HCT116 (cell line): ENCODE results near the gene RAB3IP. TPM values are rescaled to one million over a fixed set of nuclear protein-coding genes. Genes with fewer than 3 reads are reported as not detected.

ENCODE experiments used
- ATAC-seq: fragments of 200-7000 bp; cut with Tn5 transposase; 2 replicates; pipeline ENCODE4 v1.9.1; 2020; ENCODE audit warnings: mild to moderate bottlenecking, moderate library complexity
- BruUV-seq: library from RNA; stranded (reverse); fragments of 400-500 nt; replicated peaks from 2 replicates; lab custom pipeline; 2021; lab: Mats Ljungman, UMichigan
- CTCF ChIA-PET: fragments of 300-600 bp; sonication (Branson Sonifier 250); formaldehyde crosslinking; loops from one replicate; lab custom pipeline; 2021; ENCODE audit warnings: antibody characterized with exemption; lab: Charles Lee
- POLR2A ChIA-PET: fragments of 300-600, 350-600 bp; sonication (Branson Sonifier 250); formaldehyde crosslinking; loops from one replicate; lab custom pipeline; 2021; ENCODE audit warnings: antibody characterized with exemption; lab: Charles Lee
- RAD21 ChIA-PET, 2 experiments: fragments of 300-600 bp; sonication (Branson Sonifier 250); formaldehyde crosslinking; loops; one replicate each; lab custom pipeline; 2023; ENCODE audit warnings: low total read pairs in 2 of 2; ENCODE audit not compliant: uncharacterized antibody in 2 of 2, unreplicated experiment in 2 of 2, low non-redundant PET in 1 of 2; lab: Charles Lee
- DNase-seq: peaks from one replicate; pipeline ENCODE4 v3.0.0-alpha.2; 2010; ENCODE audit warnings: low read depth, low spot score
- H2AFZ ChIP-seq: fragments of 200-600 bp; shearing (Covaris generic), sonication (generic); 2 replicates; pipeline ENCODE4 v1.6.1; 2017; ENCODE audit warnings: low read depth, mixed run types, mixed read lengths, antibody characterized with exemption, low read length; ENCODE audit not compliant: poor library complexity, severe bottlenecking
- H3K27ac ChIP-seq: 2 replicates; pipeline ENCODE4 v1.5.1; 2012; ENCODE audit warnings: low read depth, low read length
- H3K27me3 ChIP-seq: fragments of 200-600 bp; sonication (generic); 2 replicates; pipeline ENCODE4 v1.6.1; 2016; ENCODE audit warnings: mixed run types, low read length, mixed read lengths; ENCODE audit not compliant: insufficient read depth
- H3K36me3 ChIP-seq, 2 experiments: fragments of 200-500 bp in 1 of 2; fragments of 200-600 bp in 1 of 2; sonication (Bioruptor generic) in 1 of 2; sonication (generic) in 1 of 2; 2 replicates each; pipeline versions ENCODE4 v1.5.1 to v1.6.1; 2014 to 2016; ENCODE audit warnings: low read length in 2 of 2, inconsistent platforms in 1 of 2, mixed read lengths in 1 of 2, mixed run types in 1 of 2; ENCODE audit not compliant: insufficient read depth in 2 of 2, control insufficient read depth in 1 of 2
- H3K4me1 ChIP-seq, 2 experiments: fragments of 200-600 bp in 1 of 2; sonication (generic) in 1 of 2; 2 replicates each; pipeline versions ENCODE4 v1.5.1 to v1.6.1; 2012 to 2017; ENCODE audit warnings: low read length in 2 of 2, inconsistent platforms in 1 of 2, mild to moderate bottlenecking in 1 of 2, mixed read lengths in 1 of 2, mixed run types in 1 of 2, moderate library complexity in 1 of 2; ENCODE audit not compliant: insufficient read depth in 2 of 2, control insufficient read depth in 1 of 2
- H3K4me2 ChIP-seq: fragments of 200-600 bp; sonication (generic); 2 replicates; pipeline ENCODE4 v1.6.1; 2017; ENCODE audit warnings: mixed run types, low read length, mixed read lengths
- H3K4me3 ChIP-seq, 2 experiments: fragments of 200-600 bp in 1 of 2; sonication (generic) in 1 of 2; replicated peaks in 1 of 2; 2 replicates each; pipeline ENCODE4 v1.5.1; 2011 to 2016; ENCODE audit warnings: low read length in 2 of 2, control low read depth in 1 of 2, low read depth in 1 of 2, mild to moderate bottlenecking in 1 of 2, mixed read lengths in 1 of 2, mixed run types in 1 of 2
- H3K79me2 ChIP-seq: fragments of 200-600 bp; sonication (generic); 2 replicates; pipeline ENCODE4 v1.6.1; 2017; ENCODE audit warnings: mild to moderate bottlenecking, mixed run types, low read length, moderate library complexity, mixed read lengths; ENCODE audit not compliant: insufficient read depth
- H3K9ac ChIP-seq: fragments of 200-600 bp; sonication (generic); 2 replicates; pipeline ENCODE4 v1.6.1; 2016; ENCODE audit warnings: low read length, mixed read lengths
- H3K9me2 ChIP-seq: fragments of 200-600 bp; sonication (generic), shearing (Covaris generic); 2 replicates; pipeline ENCODE4 v1.6.1; 2017; ENCODE audit warnings: mixed run types, mild to moderate bottlenecking, moderate library complexity; ENCODE audit not compliant: insufficient read depth
- H3K9me3 ChIP-seq, 2 experiments: fragments of 200-500 bp in 1 of 2; fragments of 200-600 bp in 1 of 2; sonication (Bioruptor generic) in 1 of 2; sonication (generic) in 1 of 2; 2 replicates each; pipeline ENCODE4 v1.6.1; 2014 to 2017; ENCODE audit warnings: low read length in 2 of 2, mixed read lengths in 2 of 2, inconsistent platforms in 1 of 2, low read depth in 1 of 2, mild to moderate bottlenecking in 1 of 2, mixed run types in 1 of 2, moderate library complexity in 1 of 2; ENCODE audit not compliant: control insufficient read depth in 1 of 2, insufficient read depth in 1 of 2
- H4K20me1 ChIP-seq: fragments of 200-600 bp; sonication (generic), shearing (Covaris generic); 2 replicates; pipeline ENCODE4 v1.6.1; 2017; ENCODE audit warnings: mixed run types, mild to moderate bottlenecking, moderate library complexity; ENCODE audit not compliant: insufficient read depth
- ATF3 ChIP-seq: IDR thresholded peaks from 2 replicates; pipeline ENCODE4 v1.6.1; 2012
- CBX3 ChIP-seq: IDR thresholded peaks from 2 replicates; pipeline ENCODE4 v1.6.1; 2012; ENCODE audit warnings: low read depth
- CEBPB ChIP-seq: IDR thresholded peaks from 2 replicates; pipeline ENCODE4 v1.6.1; 2012; ENCODE audit warnings: low read depth
- EGR1 ChIP-seq: IDR thresholded peaks from 2 replicates; pipeline ENCODE4 v1.6.1; 2012; ENCODE audit warnings: low read depth
- EZH2 ChIP-seq: fragments of 200-600 bp; sonication (generic); IDR thresholded peaks from 2 replicates; pipeline ENCODE4 v1.6.1; 2017; ENCODE audit warnings: antibody characterized with exemption, mixed run types
- FOSL1 ChIP-seq: IDR thresholded peaks from 2 replicates; pipeline ENCODE4 v1.6.1; 2012; ENCODE audit warnings: low read depth
- JUND ChIP-seq: IDR thresholded peaks from 2 replicates; pipeline ENCODE4 v1.6.1; 2012
- POLR2A ChIP-seq: IDR thresholded peaks from 2 replicates; pipeline ENCODE4 v1.7.0; 2011; ENCODE audit warnings: borderline replicate concordance; ENCODE audit not compliant: insufficient read depth, insufficient read length; ENCODE audit errors: extremely low read depth
- POLR2AphosphoS5 ChIP-seq: IDR thresholded peaks from 2 replicates; pipeline ENCODE4 v1.6.1; 2011; ENCODE audit warnings: mild to moderate bottlenecking, low read depth, low read length, moderate library complexity
- RAD21 ChIP-seq: IDR thresholded peaks from 2 replicates; pipeline ENCODE4 v1.6.1; 2012; ENCODE audit warnings: low read depth, mild to moderate bottlenecking
- SIN3A ChIP-seq: IDR thresholded peaks from 2 replicates; pipeline ENCODE4 v1.6.1; 2012; ENCODE audit warnings: low read depth
- SP1 ChIP-seq: IDR thresholded peaks from 2 replicates; pipeline ENCODE4 v1.6.1; 2012; ENCODE audit warnings: low read depth
- TCF7L2 ChIP-seq: IDR thresholded peaks from 2 replicates; pipeline ENCODE4 v1.7.0; 2011; ENCODE audit warnings: borderline replicate concordance, inconsistent platforms; ENCODE audit not compliant: insufficient read depth, insufficient read length; ENCODE audit errors: extremely low read depth
- ZFX ChIP-seq: fragments of 450-650 bp; IDR thresholded peaks from 2 replicates; pipeline ENCODE4 v1.6.1; 2017
- ZNF274 ChIP-seq: fragments of 200-500 bp; sonication (Bioruptor generic); IDR thresholded peaks from 2 replicates; pipeline ENCODE4 v1.6.1; 2014; ENCODE audit warnings: mild to moderate bottlenecking, low read depth, low read length, inconsistent platforms
- intact Hi-C: fragments of 100-400 bp; cut with micrococcal nuclease; formaldehyde crosslinking; loops from 2 replicates; pipeline ENCODE4 v1.10.0; 2022
- total RNA-seq: library from RNA; stranded (reverse); gene quantifications from one replicate; pipeline ENCODE4 v1.2.1, GENCODE V29; 2021; ENCODE audit not compliant: unreplicated experiment
- TF ChIP-seq, protein P1 (sequence below): IDR thresholded peaks from 2 replicates; pipeline ENCODE4 v1.6.1; 2012

RAB3IP gene
- total RNA-seq, 1 experiment from 2014 or later, result 31.3 TPM

DNA sequence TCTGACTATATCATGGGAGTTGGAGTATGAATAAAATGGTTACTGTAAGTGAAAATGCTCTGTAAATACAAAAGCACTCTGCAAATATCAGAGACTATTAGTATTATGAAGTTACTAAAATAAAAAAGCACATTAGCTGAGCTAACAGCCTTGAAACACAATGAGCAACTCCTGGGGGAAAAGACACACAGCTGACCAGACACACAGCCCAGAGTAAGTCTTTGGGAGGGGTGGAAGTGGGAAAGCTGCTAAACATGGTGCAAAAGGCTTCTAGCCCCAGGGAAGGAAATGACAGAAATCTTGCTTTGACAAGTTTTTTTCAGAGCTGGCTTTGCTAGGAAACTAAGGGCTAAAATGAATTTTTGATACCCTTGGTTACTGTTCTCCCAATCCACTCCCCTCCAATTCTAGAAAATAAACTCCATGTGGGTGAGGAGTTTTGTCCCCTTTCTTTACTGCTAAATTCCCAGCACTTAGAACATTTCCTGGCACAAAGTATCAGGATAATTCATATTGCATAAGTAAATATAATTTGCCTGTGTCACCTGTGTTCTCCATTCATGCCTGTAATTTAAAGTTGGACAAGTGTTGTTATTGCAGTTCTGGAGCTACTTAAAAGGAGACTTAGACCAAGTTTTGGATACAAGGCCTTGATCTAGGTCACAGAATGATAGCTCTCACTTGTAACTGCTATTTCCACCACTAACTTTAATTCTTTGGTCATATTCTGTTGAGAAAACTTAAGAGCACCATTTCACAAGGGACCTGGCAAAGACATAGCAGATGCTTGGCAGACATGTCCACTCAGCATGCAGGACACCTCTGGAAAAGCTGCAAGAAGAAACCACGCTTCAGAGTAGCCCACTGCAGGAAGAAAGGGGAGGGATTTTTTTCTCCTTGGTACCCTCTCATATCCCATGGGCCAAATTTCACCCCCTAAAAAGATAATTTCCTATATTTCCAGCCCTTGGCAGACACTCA, 19.0 kb upstream of the RAB3IP start:
- ChIA-PET RAD21 (no interaction called here), CTCF (no interaction called here)

More for the DNA sequence above, 19.0 kb upstream of the RAB3IP start:
- no peak for ATAC-seq
- Histone ChIP-seq H3K27me3 (no peaks in the 10 kb centered on the region), H3K36me3 (no peaks in the 10 kb centered on the region), H3K9me3 (no peaks in the 10 kb centered on the region), H4K20me1 (no peaks in the 10 kb centered on the region), H3K4me2 (no peak overlapping the region), H2AFZ (no peak overlapping the region), H3K9ac (no peak overlapping the region), H3K4me1 (no peaks in the 10 kb centered on the region)
- intact Hi-C loops, result no loop called here
- TF ChIP-seq SP1 (no peak), ZNF274 (no peak), ATF3 (no peak), POLR2A (no peak), POLR2AphosphoS5 (no peak), TCF7L2 (no peak), ZFX (no peak), FOSL1 (no peak), EZH2 (no peak), EGR1 (no peak), SIN3A (no peak), CEBPB (no peak), RAD21 (no peak), JUND (no peak), CBX3 (no peak)
- TF ChIP-seq, protein P1, sequence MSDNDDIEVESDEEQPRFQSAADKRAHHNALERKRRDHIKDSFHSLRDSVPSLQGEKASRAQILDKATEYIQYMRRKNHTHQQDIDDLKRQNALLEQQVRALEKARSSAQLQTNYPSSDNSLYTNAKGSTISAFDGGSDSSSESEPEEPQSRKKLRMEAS, result no peak
- TF ChIP-seq, all 23 proteins: peak for 0
- H3K4me3 ChIP-seq, result no peak overlapping the region
- POLR2A ChIA-PET, result no interaction called here
- H3K27ac ChIP-seq, result no peak overlapping the region
- no peaks in the 10 kb centered on the region for H3K79me2 ChIP-seq
- no TSS peak for BruUV-seq
- no peak for DNase-seq
- H3K9me2 ChIP-seq, result no peaks in the 10 kb centered on the region
